Transverse colon (tissue), 4 donors: ENCODE data around the gene PNLDC1. TPM values are rescaled to one million over a fixed set of nuclear protein-coding genes. Genes with fewer than 3 reads are reported as not detected.

ENCODE experiments used
- DNase-seq: peaks from one replicate; pipeline ENCODE4 v3.0.0-alpha.2; 2019
- H3K27ac ChIP-seq, 4 donors: fragments of 200-600 bp; sonication (generic); 2 replicates each; pipeline ENCODE4 v1.5.1; 2016 to 2018; ENCODE audit warnings: inconsistent platforms in 4 of 4
- H3K27me3 ChIP-seq: fragments of 200-600 bp; sonication (generic); 2 replicates; pipeline ENCODE4 v1.5.1; 2017; ENCODE audit warnings: inconsistent platforms
- H3K36me3 ChIP-seq, 4 donors: fragments of 200-600 bp; sonication (generic); 2 replicates each; pipeline ENCODE4 v1.5.1; 2017 to 2019; ENCODE audit warnings: inconsistent platforms in 4 of 4
- H3K4me1 ChIP-seq, 4 donors: fragments of 200-600 bp; sonication (generic); 2 replicates each; pipeline ENCODE4 v1.5.1; 2017 to 2020; ENCODE audit warnings: inconsistent platforms in 4 of 4
- H3K4me3 ChIP-seq, 4 donors: fragments of 200-600 bp; sonication (generic); 1 replicate in 1 of 4; 2 replicates in 3 of 4; pipeline versions ENCODE4 v1.5.1 to v1.6.1; 2017 to 2019; ENCODE audit warnings: inconsistent platforms in 4 of 4
- H3K9me3 ChIP-seq, 2 donors: fragments of 200-600 bp; sonication (generic); 2 replicates each; pipeline ENCODE4 v1.5.1; 2017 to 2019; ENCODE audit warnings: inconsistent platforms in 2 of 2
- EP300 ChIP-seq: sonication (generic); formaldehyde crosslinking; IDR thresholded peaks from one replicate; pipeline ENCODE4 v1.6.1; 2017; ENCODE audit warnings: antibody characterized with exemption, low read depth
- POLR2A ChIP-seq: fragments of 450-650 bp; IDR thresholded peaks from one replicate; pipeline ENCODE4 v1.6.1; 2016; ENCODE audit warnings: antibody characterized with exemption, mild to moderate bottlenecking, moderate library complexity
- POLR2AphosphoS5 ChIP-seq, 3 donors: sonication (generic); formaldehyde crosslinking; IDR thresholded peaks; one replicate each; pipeline ENCODE4 v1.6.1; 2016; ENCODE audit warnings: antibody characterized with exemption in 3 of 3
- WGBS, 2 donors: methylation state at CpG; one replicate each; pipeline ENCODE4 v1.1.5; 2018; ENCODE audit warnings: low coverage in 1 of 2; 5-methylcytosine and 5-hydroxymethylcytosine counted together
- in situ Hi-C, 4 donors: fragments of 200-750 bp; cut with MboI; loops; one replicate each; pipeline versions ENCODE4 v1.15.0 to v1.15.1; 2017; ENCODE audit warnings: low sequenced_read_pairs in 3 of 4, low pct_ligation_motif_present in 1 of 4, low pct_unique_long_range_greater_than_20kb in 1 of 4
- intact Hi-C: fragments of 100-400 bp; cut with DNase I; formaldehyde crosslinking; loops from one replicate; pipeline ENCODE4 v1.15.1; 2023; ENCODE audit warnings: low total_unique reads
- total RNA-seq, 4 donors: library from RNA; depleted of rRNA; stranded (reverse); fragments of >200 nt; gene quantifications; one replicate each; pipeline ENCODE4 v1.1.0, GENCODE V29; 2016
- TF ChIP-seq, protein P1 (sequence below), 5 experiments: fragments of 200-600 bp in 3 of 5; fragments of 450-650 bp in 2 of 5; sonication (generic) in 3 of 5; IDR thresholded peaks; 1 replicate in 2 of 5; 2 replicates in 3 of 5; pipeline ENCODE4 v1.5.1; 2016 to 2017; ENCODE audit warnings: antibody characterized with exemption in 5 of 5, inconsistent platforms in 3 of 5, mild to moderate bottlenecking in 2 of 5, moderate library complexity in 1 of 5

The PNLDC1 gene
- total RNA-seq, 4 donors from 2014 or later: 1.5 TPM; not detected in 3

GRCh38 chr6:159817951-159818739 is 18.1 kb downstream of the PNLDC1 start:
- intact Hi-C loops: no loop called here
- Histone ChIP-seq H3K4me3 (no peak overlapping the region), H3K36me3 (no peaks in the 10 kb centered on the region), H3K9me3 (no peaks in the 10 kb centered on the region), H3K27me3 (no peaks in the 10 kb centered on the region), H3K27ac (no peak overlapping the region), H3K4me1 (no peaks in the 10 kb centered on the region)
- no peak for TF ChIP-seq POLR2A
- TF ChIP-seq POLR2AphosphoS5 (IDR thresholded peaks at IDR 0.05): no peak
- TF ChIP-seq, protein P1, sequence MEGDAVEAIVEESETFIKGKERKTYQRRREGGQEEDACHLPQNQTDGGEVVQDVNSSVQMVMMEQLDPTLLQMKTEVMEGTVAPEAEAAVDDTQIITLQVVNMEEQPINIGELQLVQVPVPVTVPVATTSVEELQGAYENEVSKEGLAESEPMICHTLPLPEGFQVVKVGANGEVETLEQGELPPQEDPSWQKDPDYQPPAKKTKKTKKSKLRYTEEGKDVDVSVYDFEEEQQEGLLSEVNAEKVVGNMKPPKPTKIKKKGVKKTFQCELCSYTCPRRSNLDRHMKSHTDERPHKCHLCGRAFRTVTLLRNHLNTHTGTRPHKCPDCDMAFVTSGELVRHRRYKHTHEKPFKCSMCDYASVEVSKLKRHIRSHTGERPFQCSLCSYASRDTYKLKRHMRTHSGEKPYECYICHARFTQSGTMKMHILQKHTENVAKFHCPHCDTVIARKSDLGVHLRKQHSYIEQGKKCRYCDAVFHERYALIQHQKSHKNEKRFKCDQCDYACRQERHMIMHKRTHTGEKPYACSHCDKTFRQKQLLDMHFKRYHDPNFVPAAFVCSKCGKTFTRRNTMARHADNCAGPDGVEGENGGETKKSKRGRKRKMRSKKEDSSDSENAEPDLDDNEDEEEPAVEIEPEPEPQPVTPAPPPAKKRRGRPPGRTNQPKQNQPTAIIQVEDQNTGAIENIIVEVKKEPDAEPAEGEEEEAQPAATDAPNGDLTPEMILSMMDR (IDR thresholded peaks at IDR 0.05): no peak
- no peak for TF ChIP-seq EP300
- in situ Hi-C loops: no loop called here
- DNase-seq: no peak
- WGBS, 2 donors: 88 to 90% methylated on average over 1 to 23 of the region's 23 CpGs

DNA sequence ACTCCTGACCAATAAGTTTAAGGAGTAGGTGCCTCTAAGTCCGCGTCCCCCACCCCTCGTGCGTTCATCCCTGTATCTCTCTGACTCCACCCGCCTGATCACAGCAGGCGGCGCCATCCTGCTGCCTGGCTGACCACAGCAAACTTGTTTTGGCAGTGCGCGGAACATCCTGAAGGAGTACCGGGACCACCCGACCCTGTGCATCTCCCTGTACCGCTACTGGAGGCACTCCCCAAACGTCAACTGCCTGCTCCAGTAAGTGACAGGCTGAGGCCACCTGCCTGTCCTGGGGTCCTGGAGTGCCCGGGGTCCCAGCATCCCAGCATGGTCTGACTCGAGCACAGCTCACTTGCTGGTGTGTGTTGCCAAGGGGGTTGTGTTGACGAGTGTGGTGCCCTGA is 19.0 kb downstream of the PNLDC1 start:
- WGBS, 2 donors: 92% methylated on average over 16 of the region's 16 CpGs; no CpG with 5 or more reads in 1 of the 2 donors
- intact Hi-C loops: no loop called here
- Histone ChIP-seq H3K36me3 (no peaks in the 10 kb centered on the region), H3K4me1 (no peaks in the 10 kb centered on the region), H3K27ac (no peak overlapping the region), H3K9me3 (no peaks in the 10 kb centered on the region), H3K4me3 (no peak overlapping the region), H3K27me3 (no peaks in the 10 kb centered on the region)
- in situ Hi-C loops: no loop called here
- no peak for TF ChIP-seq EP300
- TF ChIP-seq POLR2A: no peak
- no peak for TF ChIP-seq POLR2AphosphoS5 (IDR thresholded peaks at IDR 0.05)
- TF ChIP-seq, protein P1 (IDR thresholded peaks at IDR 0.05): no peak
- DNase-seq: no peak

- no peak for DNase-seq
- WGBS, 2 donors: 64 to 77% methylated on average over 6 to 28 of the region's 28 CpGs
- H3K4me3 ChIP-seq: no peak overlapping the region
- H3K9me3 ChIP-seq: no peaks in the 10 kb centered on the region
- in situ Hi-C loops: no loop called here
- no peaks in the 10 kb centered on the region for H3K4me1 ChIP-seq
- intact Hi-C loops: no loop called here
- TF ChIP-seq, protein P1 (IDR thresholded peaks at IDR 0.05): no peak
- TF ChIP-seq POLR2AphosphoS5 (IDR thresholded peaks at IDR 0.05) (no peak), EP300 (no peak), POLR2A (no peak)
- H3K36me3 ChIP-seq: no peaks in the 10 kb centered on the region
- no peaks in the 10 kb centered on the region for H3K27me3 ChIP-seq
- H3K27ac ChIP-seq: no peak overlapping the region
Measured at GRCh38 chr6:159819932-159820640, 20.0 kb downstream of the PNLDC1 start.

- no peaks in the 10 kb centered on the region for H3K4me1 ChIP-seq
- TF ChIP-seq, protein P1 (IDR thresholded peaks at IDR 0.05): no peak
- TF ChIP-seq POLR2A (no peak), POLR2AphosphoS5 (IDR thresholded peaks at IDR 0.05) (no peak), EP300 (no peak)
- WGBS, 2 donors: 44 to 78% methylated on average over 1 to 11 of the region's 11 CpGs
- H3K36me3 ChIP-seq: no peaks in the 10 kb centered on the region
- in situ Hi-C loops: no loop called here
- intact Hi-C loops: no loop called here
- DNase-seq: no peak
- H3K27me3 ChIP-seq: no peaks in the 10 kb centered on the region
- no peak overlapping the region for H3K27ac ChIP-seq
- no peaks in the 10 kb centered on the region for H3K9me3 ChIP-seq
- no peak overlapping the region for H3K4me3 ChIP-seq
Measured at GRCh38 chr6:159821122-159821521, 21.0 kb downstream of the PNLDC1 start.
